Adrenal gland (tissue), 12 donors: ENCODE measurements around the gene GDAP2. TPM values are rescaled to one million over a fixed set of nuclear protein-coding genes. Genes with fewer than 3 reads are reported as not detected.
"Not testable (repeated sequence)": the region's sequence is repeated elsewhere in the genome, so short reads cannot be mapped to it uniquely, and the experiment has no call there.

Experiments used
- DNase-seq, 7 donors: peaks; one replicate each; pipeline ENCODE4 v3.0.0-alpha.2; 2019 to 2020
- H3K27ac ChIP-seq, 5 donors: fragments of 200-600 bp; sonication (generic) in 4 of 5; 1 replicate in 3 of 5; 2 replicates in 2 of 5; pipeline versions ENCODE4 v1.5.1 to v1.8.0; 2016 to 2020; ENCODE audit warnings: mild to moderate bottlenecking in 1 of 5
- H3K27me3 ChIP-seq: fragments of 200-600 bp; 2 replicates; pipeline ENCODE4 v1.8.0; 2021
- H3K36me3 ChIP-seq, 2 donors: fragments of 200-600 bp; replicated peaks in 1 of 2; 1 replicate in 1 of 2; 2 replicates in 1 of 2; pipeline versions ENCODE4 v1.5.1 to v1.8.0; 2018 to 2022
- H3K4me1 ChIP-seq, 2 donors: fragments of 200-600 bp; replicated peaks in 1 of 2; 1 replicate in 1 of 2; 2 replicates in 1 of 2; pipeline versions ENCODE4 v1.5.1 to v1.8.0; 2018 to 2021
- H3K4me3 ChIP-seq, 4 donors: fragments of 200-600 bp; sonication (generic) in 3 of 4; one replicate each; pipeline ENCODE4 v1.5.1; 2016 to 2018
- H3K9me3 ChIP-seq, 3 donors: fragments of 200-600 bp; sonication (generic) in 1 of 3; replicated peaks in 1 of 3; 1 replicate in 2 of 3; 2 replicates in 1 of 3; pipeline versions ENCODE4 v1.5.1 to v1.8.0; 2016 to 2021
- POLR2A ChIP-seq, 2 donors: fragments of 450-650 bp; IDR thresholded peaks; one replicate each; pipeline ENCODE4 v1.6.1; 2017; ENCODE audit warnings: antibody characterized with exemption in 2 of 2, mild to moderate bottlenecking in 2 of 2, moderate library complexity in 1 of 2
- WGBS, 4 donors: extraction: QIAGEN DNeasy Blood & Tissue Kit in 2 of 4; methylation state at CpG; one replicate each; pipeline versions ENCODE4 v1.1.5 to v1.1.7; 2013 to 2017; 5-methylcytosine and 5-hydroxymethylcytosine counted together
- intact Hi-C, 2 donors: fragments of 100-400 bp; cut with DNase I; formaldehyde crosslinking; loops; one replicate each; pipeline versions ENCODE4 v1.14.1 to v1.15.0; 2022 to 2023
- polyA plus RNA-seq, 3 donors: library from polyadenylated mRNA; stranded (reverse); fragments of 200-250 nt in 2 of 3; fragments of 350-450 nt in 1 of 3; fragmentation: Illumina TruSeq in 1 of 3; extraction: RNeasy Lipid Tissue Mini Kit (QIAGEN cat#74804) in 1 of 3; gene quantifications; one replicate each; pipeline ENCODE4 v1.2.3, GENCODE V29; 2013 to 2014
- total RNA-seq, 9 donors: library from RNA; depleted of rRNA in 4 of 9; stranded (reverse); fragments of >200 nt in 4 of 9; fragments of 120-200 nt in 1 of 9; fragmentation: NEBNext Ultra II Directional in 1 of 9; extraction: Animal tissue kit (Norgen Biotek cat#: 25700) in 1 of 9; gene quantifications; one replicate each; pipeline versions ENCODE4 v1.1.0 to v1.2.4, GENCODE V29; 2013 to 2023
- TF ChIP-seq, protein P1 (sequence below), 6 experiments: fragments of 450-650 bp in 4 of 6; fragments of 200-600 bp in 2 of 6; sonication (generic) in 1 of 6; IDR thresholded peaks; 1 replicate in 5 of 6; 2 replicates in 1 of 6; pipeline versions ENCODE4 v1.5.1 to v1.8.0; 2016 to 2021; ENCODE audit warnings: antibody characterized with exemption in 6 of 6, mild to moderate bottlenecking in 2 of 6, moderate library complexity in 1 of 6
- donor health status: healthy with polysubstance abuse.
- donor health status: Bipolar disorder and iron deficiency.
- donor health status: DM: yes; HTN: yes; CAD: no.
- donor health status: DM: no; HTN: no; CAD: no.
- donor health status: DM: no; HTN: no; CAD: no.
- donor health status: DM: yes; HTN: yes; CAD: no.

Gene GDAP2
- total and polyA plus RNA-seq, 12 donors, result 2.2 to 34.2 (median 22.4) TPM

GRCh38 chr1:117846674-117847425 lies 82.6 kb downstream of the GDAP2 start:
- DNase-seq, result no peak
- H3K27ac ChIP-seq, result no peak overlapping the region
- no peaks in the 10 kb centered on the region for H3K9me3 ChIP-seq
- no peaks in the 10 kb centered on the region for H3K27me3 ChIP-seq
- H3K36me3 ChIP-seq, result no peaks in the 10 kb centered on the region
- intact Hi-C loops, result no loop called here
- TF ChIP-seq, protein P1, sequence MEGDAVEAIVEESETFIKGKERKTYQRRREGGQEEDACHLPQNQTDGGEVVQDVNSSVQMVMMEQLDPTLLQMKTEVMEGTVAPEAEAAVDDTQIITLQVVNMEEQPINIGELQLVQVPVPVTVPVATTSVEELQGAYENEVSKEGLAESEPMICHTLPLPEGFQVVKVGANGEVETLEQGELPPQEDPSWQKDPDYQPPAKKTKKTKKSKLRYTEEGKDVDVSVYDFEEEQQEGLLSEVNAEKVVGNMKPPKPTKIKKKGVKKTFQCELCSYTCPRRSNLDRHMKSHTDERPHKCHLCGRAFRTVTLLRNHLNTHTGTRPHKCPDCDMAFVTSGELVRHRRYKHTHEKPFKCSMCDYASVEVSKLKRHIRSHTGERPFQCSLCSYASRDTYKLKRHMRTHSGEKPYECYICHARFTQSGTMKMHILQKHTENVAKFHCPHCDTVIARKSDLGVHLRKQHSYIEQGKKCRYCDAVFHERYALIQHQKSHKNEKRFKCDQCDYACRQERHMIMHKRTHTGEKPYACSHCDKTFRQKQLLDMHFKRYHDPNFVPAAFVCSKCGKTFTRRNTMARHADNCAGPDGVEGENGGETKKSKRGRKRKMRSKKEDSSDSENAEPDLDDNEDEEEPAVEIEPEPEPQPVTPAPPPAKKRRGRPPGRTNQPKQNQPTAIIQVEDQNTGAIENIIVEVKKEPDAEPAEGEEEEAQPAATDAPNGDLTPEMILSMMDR (IDR thresholded peaks at IDR 0.05), result no peak
- TF ChIP-seq POLR2A (IDR thresholded peaks at IDR 0.05), result no peak
- H3K4me3 ChIP-seq, result no peak overlapping the region
- H3K4me1 ChIP-seq, result no peaks in the 10 kb centered on the region
- 87 to 91% (median 89%) methylated on average over 7 of the region's 7 CpGs for WGBS, 4 donors

DNA sequence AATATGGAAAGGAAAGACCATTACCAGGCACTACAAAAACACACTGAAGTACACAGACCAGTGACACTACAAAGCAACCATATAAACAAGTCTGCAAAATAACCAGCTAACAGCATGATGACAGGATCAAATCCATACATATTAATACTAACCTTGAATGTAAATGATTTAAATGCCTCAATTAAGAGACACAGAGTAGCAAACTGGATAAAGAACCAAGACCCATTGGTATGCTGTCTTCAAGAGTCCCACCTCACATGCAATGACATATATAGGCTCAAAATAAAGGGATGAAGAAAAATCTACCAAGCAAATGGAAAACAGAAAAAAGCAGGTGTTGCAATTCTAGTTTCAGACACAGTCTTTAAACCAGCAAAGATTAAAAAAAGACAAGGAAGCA lies 84.9 kb downstream of the GDAP2 start:
- H3K9me3 ChIP-seq, H3K4me1 ChIP-seq, H3K4me3 ChIP-seq, H3K36me3 ChIP-seq, intact Hi-C loops, H3K27me3 ChIP-seq, DNase-seq, H3K27ac ChIP-seq: not testable (repeated sequence)

- no peaks in the 10 kb centered on the region for H3K27me3 ChIP-seq
- 73 to 93% (median 83%) methylated on average over 1 of the region's 1 CpG for WGBS, 4 donors
- no peak overlapping the region for H3K27ac ChIP-seq
- H3K4me1 ChIP-seq, result no peaks in the 10 kb centered on the region
- H3K36me3 ChIP-seq, result no peaks in the 10 kb centered on the region
- no peak overlapping the region for H3K4me3 ChIP-seq
- DNase-seq, result no peak
- H3K9me3 ChIP-seq, result no peaks in the 10 kb centered on the region
- intact Hi-C loops, result no loop called here
- TF ChIP-seq, protein P1 (IDR thresholded peaks at IDR 0.05), result no peak
- no peak for TF ChIP-seq POLR2A (IDR thresholded peaks at IDR 0.05)
Measured at GRCh38 chr1:117843791-117844190, 85.6 kb downstream of the GDAP2 start.

- no peaks in the 10 kb centered on the region for H3K9me3 ChIP-seq
- H3K4me3 ChIP-seq, result no peak overlapping the region
- no peaks in the 10 kb centered on the region for H3K4me1 ChIP-seq
- no peaks in the 10 kb centered on the region for H3K27me3 ChIP-seq
- H3K27ac ChIP-seq, result no peak overlapping the region
- no peaks in the 10 kb centered on the region for H3K36me3 ChIP-seq
- intact Hi-C loops, result no loop called here
- TF ChIP-seq, protein P1 (IDR thresholded peaks at IDR 0.05), result no peak
- no peak for TF ChIP-seq POLR2A (IDR thresholded peaks at IDR 0.05)
- no peak for DNase-seq
- WGBS, 4 donors, result 79 to 100% (median 86%) methylated on average over 1 to 3 of the region's 3 CpGs
Measured at GRCh38 chr1:117842408-117843170, 86.8 kb downstream of the GDAP2 start.
